ENCODE data around the gene BIRC7. TPM values are rescaled to one million over a fixed set of nuclear protein-coding genes. Genes with fewer than 3 reads are reported as not detected.

BIRC7 gene
- total RNA-seq, 2 experiments from 2014 or later, result not detected

GRCh38 chr20:63194797-63195173 lies 40.9 kb upstream of the BIRC7 start:
- H3K9me3 Mint-ChIP-seq, result no peaks in the 10 kb centered on the region
- peaks cover 2% of the 10 kb centered on the region for H3K36me3 Mint-ChIP-seq
- no peaks in the 10 kb centered on the region for H3K27me3 Mint-ChIP-seq
- H3K4me1 Mint-ChIP-seq, result peaks cover 3% of the 10 kb centered on the region
- POLR2A ChIA-PET, result no interaction called here
- no peak overlapping the region for H3K4me3 Mint-ChIP-seq
- ATAC-seq (ENCODE audit: low read depth), result no peak
- no peak for DNase-seq
- peak overlapping the region; percentile 13 for H3K27ac Mint-ChIP-seq

- Mint-ChIP-seq H3K27me3 (no peaks in the 10 kb centered on the region), H3K27ac (no peak overlapping the region), H3K36me3 (peaks cover 2% of the 10 kb centered on the region), H3K9me3 (no peaks in the 10 kb centered on the region), H3K4me3 (no peak overlapping the region), H3K4me1 (peaks cover 3% of the 10 kb centered on the region)
- DNase-seq (no peak), ATAC-seq (ENCODE audit: low read depth) (no peak)
- POLR2A ChIA-PET, result interaction anchor here (0.8 kb wide), 1 partner anchor 18 kb away, joined by 3 read pairs; no protein-coding TSS in a partner anchor
These were observed 38.8 kb upstream of the BIRC7 start for GRCh38 chr20:63196768-63197470.

- POLR2A ChIA-PET, result interaction anchor here (0.6 to 0.7 kb wide), 2 partner anchors 34 to 76 kb away, joined by 3 read pairs; no protein-coding TSS in a partner anchor
These were observed 37.1 kb upstream of the BIRC7 start for GRCh38 chr20:63198606-63199005.

GRCh38 chr20:63202021-63202420 lies 33.7 kb upstream of the BIRC7 start:
- no peaks in the 10 kb centered on the region for H3K36me3 Mint-ChIP-seq
- H3K27ac Mint-ChIP-seq, result no peak overlapping the region
- POLR2A ChIA-PET, result no interaction called here
- ATAC-seq (ENCODE audit: low read depth) (no peak), DNase-seq (no peak)
- no peaks in the 10 kb centered on the region for H3K27me3 Mint-ChIP-seq
- no peaks in the 10 kb centered on the region for H3K9me3 Mint-ChIP-seq
- no peak overlapping the region for H3K4me3 Mint-ChIP-seq
- H3K4me1 Mint-ChIP-seq, result peaks cover 5% of the 10 kb centered on the region

More at GRCh38 chr20:63198606-63199005, 37.1 kb upstream of the BIRC7 start:
- ATAC-seq (ENCODE audit: low read depth) (no peak), DNase-seq (no peak)
- H3K27me3 Mint-ChIP-seq, result no peaks in the 10 kb centered on the region
- H3K36me3 Mint-ChIP-seq, result peaks cover 2% of the 10 kb centered on the region
- H3K4me3 Mint-ChIP-seq, result no peak overlapping the region
- no peak overlapping the region for H3K27ac Mint-ChIP-seq
- no peaks in the 10 kb centered on the region for H3K9me3 Mint-ChIP-seq
- H3K4me1 Mint-ChIP-seq, result peaks cover 3% of the 10 kb centered on the region

- Mint-ChIP-seq H3K4me3 (no peak overlapping the region), H3K27me3 (no peaks in the 10 kb centered on the region), H3K4me1 (peaks cover 2% of the 10 kb centered on the region), H3K9me3 (no peaks in the 10 kb centered on the region), H3K36me3 (no peaks in the 10 kb centered on the region), H3K27ac (no peak overlapping the region)
- ATAC-seq (ENCODE audit: low read depth), result no peak
- no peak for DNase-seq
- POLR2A ChIA-PET, result no interaction called here
These were observed 32.7 kb upstream of the BIRC7 start for GRCh38 chr20:63202811-63203526.

- Mint-ChIP-seq H3K4me1 (peaks cover 3% of the 10 kb centered on the region), H3K27ac (no peak overlapping the region), H3K4me3 (no peak overlapping the region), H3K36me3 (no peaks in the 10 kb centered on the region), H3K27me3 (no peaks in the 10 kb centered on the region), H3K9me3 (no peaks in the 10 kb centered on the region)
- ATAC-seq (ENCODE audit: low read depth) (no peak), DNase-seq (no peak)
- POLR2A ChIA-PET, result no interaction called here
These were observed 31.3 kb upstream of the BIRC7 start for GRCh38 chr20:63204362-63204761.

GRCh38 chr20:63205896-63206295 lies 29.8 kb upstream of the BIRC7 start:
- ATAC-seq (ENCODE audit: low read depth), result no peak
- H3K27ac Mint-ChIP-seq, result no peak overlapping the region
- no peak overlapping the region for H3K4me3 Mint-ChIP-seq
- no peaks in the 10 kb centered on the region for H3K9me3 Mint-ChIP-seq
- no peaks in the 10 kb centered on the region for H3K27me3 Mint-ChIP-seq
- no peak for DNase-seq
- POLR2A ChIA-PET, result interaction anchor here (0.6 kb wide), 1 partner anchor 10 kb away, joined by 4 read pairs; no protein-coding TSS in a partner anchor
- H3K4me1 Mint-ChIP-seq, result peaks cover 8% of the 10 kb centered on the region
- peaks cover 4% of the 10 kb centered on the region for H3K36me3 Mint-ChIP-seq

- ATAC-seq (ENCODE audit: low read depth), result no peak
- H3K4me1 Mint-ChIP-seq, result peaks cover 11% of the 10 kb centered on the region
These were observed 28.8 kb upstream of the BIRC7 start for GRCh38 chr20:63206878-63207277.

GRCh38 chr20:63208346-63208909 lies 27.3 kb upstream of the BIRC7 start:
- no peaks in the 10 kb centered on the region for H3K9me3 Mint-ChIP-seq
- peaks cover 23% of the 10 kb centered on the region for H3K4me1 Mint-ChIP-seq
- ATAC-seq (ENCODE audit: low read depth), result no peak

More at GRCh38 chr20:63206878-63207277, 28.8 kb upstream of the BIRC7 start:
- H3K27ac Mint-ChIP-seq, result no peak overlapping the region
- POLR2A ChIA-PET, result no interaction called here
- H3K4me3 Mint-ChIP-seq, result no peak overlapping the region
- H3K9me3 Mint-ChIP-seq, result no peaks in the 10 kb centered on the region
- H3K27me3 Mint-ChIP-seq, result no peaks in the 10 kb centered on the region
- peaks cover 5% of the 10 kb centered on the region for H3K36me3 Mint-ChIP-seq
- no peak for DNase-seq

GRCh38 chr20:63210011-63210605 lies 25.6 kb upstream of the BIRC7 start:
- Mint-ChIP-seq H3K27me3 (no peaks in the 10 kb centered on the region), H3K9me3 (no peaks in the 10 kb centered on the region), H3K4me3 (no peak overlapping the region), H3K36me3 (peaks cover 14% of the 10 kb centered on the region), H3K27ac (no peak overlapping the region), H3K4me1 (peaks cover 36% of the 10 kb centered on the region)
- no peak for ATAC-seq (ENCODE audit: low read depth)
- no peak for DNase-seq
- POLR2A ChIA-PET, result no interaction called here

More at GRCh38 chr20:63208346-63208909, 27.3 kb upstream of the BIRC7 start:
- no peak overlapping the region for H3K4me3 Mint-ChIP-seq
- peaks cover 10% of the 10 kb centered on the region for H3K36me3 Mint-ChIP-seq
- no peaks in the 10 kb centered on the region for H3K27me3 Mint-ChIP-seq
- DNase-seq, result no peak
- POLR2A ChIA-PET, result no interaction called here
- no peak overlapping the region for H3K27ac Mint-ChIP-seq

GRCh38 chr20:63212393-63212730 lies 23.3 kb upstream of the BIRC7 start:
- no peak for ATAC-seq (ENCODE audit: low read depth)
- Mint-ChIP-seq H3K36me3 (peaks cover 14% of the 10 kb centered on the region), H3K27me3 (no peaks in the 10 kb centered on the region), H3K9me3 (no peaks in the 10 kb centered on the region), H3K4me1 (peaks cover 42% of the 10 kb centered on the region), H3K4me3 (no peak overlapping the region), H3K27ac (no peak overlapping the region)
- DNase-seq, result no peak
- POLR2A ChIA-PET, result no interaction called here

- ATAC-seq (ENCODE audit: low read depth) (no peak), DNase-seq (no peak)
- Mint-ChIP-seq H3K27me3 (no peaks in the 10 kb centered on the region), H3K9me3 (no peaks in the 10 kb centered on the region), H3K4me1 (peaks cover 42% of the 10 kb centered on the region), H3K27ac (no peak overlapping the region), H3K36me3 (peaks cover 14% of the 10 kb centered on the region), H3K4me3 (no peak overlapping the region)
- POLR2A ChIA-PET, result no interaction called here
These were observed 22.9 kb upstream of the BIRC7 start for GRCh38 chr20:63212792-63213191.

GRCh38 chr20:63214514-63214913 lies 21.2 kb upstream of the BIRC7 start:
- peak overlapping the region; percentile 89 for H3K27ac Mint-ChIP-seq
- DNase-seq, result no peak
- H3K36me3 Mint-ChIP-seq, result peaks cover 14% of the 10 kb centered on the region
- POLR2A ChIA-PET, result interaction anchor here (0.9 to 1.4 kb wide), 3 partner anchors 9 to 278 kb away, joined by 3 to 7 read pairs (median 3); partner anchors contain the start of gene ARFGAP1
- no peaks in the 10 kb centered on the region for H3K27me3 Mint-ChIP-seq
- no peak for ATAC-seq (ENCODE audit: low read depth)
- no peaks in the 10 kb centered on the region for H3K9me3 Mint-ChIP-seq
- peak overlapping the region; percentile 96 for H3K4me3 Mint-ChIP-seq
- peaks cover 40% of the 10 kb centered on the region for H3K4me1 Mint-ChIP-seq
